ENCODE results near the gene SEZ6. TPM values are rescaled to one million over a fixed set of nuclear protein-coding genes. Genes with fewer than 3 reads are reported as not detected.

The SEZ6 gene
- total and polyA plus RNA-seq, 2 of the 4 experiments (the other 2 are of a cell fraction): not detected

GRCh38 chr17:28907709-28908475 is 97.9 kb downstream of the SEZ6 start:
- POLR2A ChIA-PET (ENCODE audit: unreplicated experiment): interaction anchor here (0.6 to 0.9 kb wide), 2 partner anchors 144 to 186 kb away, joined by 3 to 7 read pairs; no protein-coding TSS in a partner anchor
- no peak overlapping the region; the same call in 1 of the 2 replicates for H3K4me2 ChIP-seq (ENCODE audit: low read depth, low read length)
- peaks cover 61% of the 10 kb centered on the region for H3K36me3 ChIP-seq (ENCODE audit: control insufficient read depth, insufficient read depth, low read length)

More at GRCh38 chr17:28907709-28908475, 97.9 kb downstream of the SEZ6 start:
- H2AK5ac ChIP-seq (ENCODE audit: low read depth, low read length): peak overlapping the region; percentile 61; the same call in 1 of the 2 replicates
- CTCF ChIA-PET: interaction anchor here (1.0 to 2.7 kb wide), 5 partner anchors 9 to 181 kb away, joined by 3 to 15 read pairs (median 3); partner anchors contain the start of gene TLCD1
- no peak overlapping the region; a peak in 1 of 4 replicates for H4K8ac ChIP-seq (ENCODE audit: low read depth in 2 of 2, low read length in 2 of 2)
- H3K4ac ChIP-seq (ENCODE audit: low read depth, low read length): peak overlapping the region; percentile 22; the same call in 1 of the 2 replicates
- peak overlapping the region; percentile 87; the same call in 1 of the 2 replicates for H3K27ac ChIP-seq (ENCODE audit: insufficient read depth, low read length)
- ATAC-seq (ENCODE audit: low read depth) (peak; percentile 5; the same call in 1 of the 2 replicates), DNase-seq (peak; percentile 41)
- peak overlapping the region; percentile 6 for H2BK5ac ChIP-seq (ENCODE audit: low read depth, low read length, poor library complexity, severe bottlenecking)
- no peak overlapping the region for H3K23ac ChIP-seq (ENCODE audit: low read depth, low read length)
- H2BK120ac ChIP-seq (ENCODE audit: low read depth, low read length): peak overlapping the region; percentile 12; the same call in 1 of the 2 replicates
- no peak overlapping the region; the same call in 1 of the 2 replicates for H3K9ac ChIP-seq (ENCODE audit: low read depth, low read length)
- H2BK15ac ChIP-seq (ENCODE audit: low read depth, low read length): no peak overlapping the region; the same call in 2 of the 3 replicates
- no peak overlapping the region for H3K4me3 ChIP-seq (ENCODE audit: insufficient read depth, low read depth, low read length)
- peak overlapping the region; percentile 0 for H2AK9ac ChIP-seq (replicated peaks; ENCODE audit: low read depth, low read length, poor library complexity)
- H3K14ac ChIP-seq (replicated peaks; ENCODE audit: low read depth, low read length): peak overlapping the region; percentile 18; the same call in 1 of the 2 replicates
- H2AFZ ChIP-seq (replicated peaks; ENCODE audit: low read length, poor library complexity): no peak overlapping the region
- dilution Hi-C loops (cut with HindIII; ENCODE audit: low sequenced_read_pairs, unreplicated experiment) (no loop called here), intact Hi-C loops (cut with micrococcal nuclease) (loop anchor here (5.0 kb wide), 1 partner anchor 39 kb away; no protein-coding TSS in a partner anchor), in situ Hi-C loops (cut with MboI; ENCODE audit: low sequenced_read_pairs) (no loop called here)
- no peak overlapping the region for H3K56ac ChIP-seq (ENCODE audit: extremely low read depth, insufficient read depth, low read length)
- no CpG with 5 or more reads among the region's 3 CpGs for WGBS, 2 experiments (ENCODE audit: extremely low coverage in 2 of 2, insufficient read length in 1 of 2)
- no peaks in the 10 kb centered on the region for H3K27me3 ChIP-seq (ENCODE audit: control insufficient read depth, insufficient read depth, low read length)
- H3K18ac ChIP-seq (ENCODE audit: low read depth, low read length): peak overlapping the region; percentile 38; the same call in 1 of the 2 replicates
- no peak overlapping the region; the same call in 1 of the 2 replicates for H2BK20ac ChIP-seq (ENCODE audit: low read depth, low read length)
- no peaks in the 10 kb centered on the region for H3K9me3 ChIP-seq (ENCODE audit: control insufficient read depth, insufficient read depth, low read length)
- H3K4me1 ChIP-seq (ENCODE audit: control insufficient read depth, insufficient read depth, low read length): peaks cover 20% of the 10 kb centered on the region
- peak overlapping the region; percentile 54; the same call in 1 of the 2 replicates for H4K5ac ChIP-seq (ENCODE audit: low read depth, low read length)
- peaks cover 13% of the 10 kb centered on the region for H3K9me1 ChIP-seq (ENCODE audit: insufficient read depth, low read length)
- no peak overlapping the region for H4K91ac ChIP-seq (ENCODE audit: insufficient read depth, low read depth, low read length)
- H4K20me1 ChIP-seq (ENCODE audit: insufficient read depth, low read length): peaks cover 47% of the 10 kb centered on the region; the same call in 1 of the 2 replicates
- peaks cover 11 to 44% of the 10 kb centered on the region in 2 experiments; a peak in 3 of 4 replicates for H3K79me1 ChIP-seq (ENCODE audit: low read depth in 1 of 2, low read length in 2 of 2)
- no TSS peak for BruUV-seq (replicated peaks)
- TF ChIP-seq CEBPB (IDR thresholded peaks at IDR 0.05; ENCODE audit: low read depth, low read length) (peak; percentile 52; the same call in 1 of the 2 replicates), MXI1 (IDR thresholded peaks at IDR 0.05; ENCODE audit: borderline replicate concordance, low read depth, low read length) (no peak)
